Heart left ventricle (tissue), 13 donors: ENCODE measurements around the gene CYP4F3.

Source experiments
- CTCF ChIP-seq, 12 donors: fragments of 200-600 bp; sonication (generic) in 4 of 12; IDR thresholded peaks; one replicate each; pipeline versions ENCODE4 v1.5.0 to v1.8.0; 2018 to 2022; ENCODE audit warnings: antibody characterized with exemption in 12 of 12, mild to moderate bottlenecking in 5 of 12
- POLR2A ChIP-seq, 2 donors: fragments of 450-650 bp; IDR thresholded peaks; one replicate each; pipeline ENCODE4 v1.6.1; 2017; ENCODE audit warnings: antibody characterized with exemption in 2 of 2, mild to moderate bottlenecking in 2 of 2, moderate library complexity in 2 of 2
- donor health status: ischemic (EF 13 %, LVEDD 7.1; RV severe dilation, severe dysfunction).
- donor health status: DM: no; HTN: yes; CAD: no.
- donor health status: DM: no; HTN: no; CAD: no.
- donor health status: ischemic (EF 25% LVEDD 6.9; RV normal size, moderate dysfunction).
- donor health status: ischemic (EF 25% LVEDD 5.7; RV mildly dilated, moderate dysfunction).
- donor health status: ischemic (EF 35%, LVEDD 5.7; RV mildly dilated, moderate dysfunction).
- donor health status: nonischemic (EF 11% LVEDD 7.7; RV severe dilation, severe dysfunction).
- donor health status: DM: yes; HTN: yes; CAD: no.
- donor health status: PGD.
- donor health status: ischemic (EF 29% LVEDD 5.4; RV normal size, mild dysfunction).
- donor health status: nonischemic (EF 23%, LVEDD 6.1; RV moderate dilation, normal function).

GRCh38 chr19:15616627-15617270 lies 23.9 kb upstream of the CYP4F3 start:
- no peak for TF ChIP-seq POLR2A (IDR thresholded peaks at IDR 0.05)
- no peak for TF ChIP-seq CTCF (IDR thresholded peaks at IDR 0.05)
